ENCODE results near the gene ENDOV. TPM values are rescaled to one million over a fixed set of nuclear protein-coding genes. Genes with fewer than 3 reads are reported as not detected.

ENDOV gene
- polyA plus RNA-seq, 2 of the 4 experiments (the other 2 are of a cell fraction), result 33.2 to 42.6 TPM

GRCh38 chr17:80454557-80455335, 39.8 kb downstream of the ENDOV start:
- POLR2A ChIA-PET, result interaction anchor here (0.5 to 2.5 kb wide), 32 partner anchors 9 to 1026 kb away, joined by 3 to 35 read pairs (median 4); partner anchors contain the start of genes CHMP6, ENDOV, GAA and NPTX1
- FAIRE-seq, result peak; percentile 84
- ATAC-seq, result peak; percentile 89 to 95
- H3K9me3 ChIP-seq, result no peaks in the 10 kb centered on the region
- 2% methylated on average over 29 of the region's 88 CpGs for WGBS (ENCODE audit: missing lambda C conversion rate)
- peak overlapping the region; percentile 96 to 99 for H3K27ac ChIP-seq
- peak overlapping the region; percentile 77 for H3K4me3 ChIP-seq
- DNase-seq (ENCODE audit: low read depth in 1 of 2, low spot score in 1 of 2), result peak; percentile 98 to 99
- peak overlapping the region; percentile 85 for H3K4me2 ChIP-seq
- CTCF ChIA-PET, result interaction anchor here (0.8 to 1.9 kb wide), 21 partner anchors 10 to 530 kb away, joined by 3 to 11 read pairs (median 3); partner anchors contain the start of gene GAA
- peaks cover 15% of the 10 kb centered on the region for H3K4me1 ChIP-seq
- TF ChIP-seq USF2 (IDR thresholded peaks at IDR 0.05) (no peak), HOXB5 (CRISPR knock-in tag; IDR thresholded peaks at IDR 0.05) (peak; percentile 19), REST (IDR thresholded peaks at IDR 0.05) (peak; percentile 97), EP300 (IDR thresholded peaks at IDR 0.05) (no peak), POLR2A (IDR thresholded peaks at IDR 0.05; ENCODE audit: low read length) (peak; percentile 74), ATOH8 (CRISPR knock-in tag; IDR thresholded peaks at IDR 0.05; ENCODE audit: low read depth) (peak; percentile 91), KDM1A (IDR thresholded peaks at IDR 0.05; ENCODE audit: low read depth) (no peak), RNF2 (IDR thresholded peaks at IDR 0.05; ENCODE audit: borderline replicate concordance, low read depth) (no peak), HOXB13 (CRISPR knock-in tag; IDR thresholded peaks at IDR 0.05; ENCODE audit: low read depth) (no peak; the same call in 1 of the 2 replicates), JUNB (IDR thresholded peaks at IDR 0.05) (no peak), HMGXB4 (CRISPR knock-in tag; IDR thresholded peaks at IDR 0.05; ENCODE audit: borderline replicate concordance) (peak; percentile 24; the same call in 1 of the 2 replicates), FOSL2 (IDR thresholded peaks at IDR 0.05) (no peak), FOSL2 (CRISPR knock-in tag; IDR thresholded peaks at IDR 0.05) (no peak), CHD2 (IDR thresholded peaks at IDR 0.05; ENCODE audit: low read length, partially characterized antibody) (peak; percentile 98), ZSCAN20 (CRISPR knock-in tag; IDR thresholded peaks at IDR 0.05) (no peak), GATA3 (IDR thresholded peaks at IDR 0.05; ENCODE audit: borderline replicate concordance) (peak; percentile 65), HEYL (CRISPR knock-in tag; IDR thresholded peaks at IDR 0.05) (no peak), PBX3 (IDR thresholded peaks at IDR 0.05) (no peak), NPAS2 (CRISPR knock-in tag; IDR thresholded peaks at IDR 0.05; ENCODE audit: borderline replicate concordance) (no peak), PHF8 (IDR thresholded peaks at IDR 0.05; ENCODE audit: borderline replicate concordance, low read depth) (peak; percentile 95), MAFK (IDR thresholded peaks at IDR 0.05; ENCODE audit: partially characterized antibody) (no peak), RFX5 (IDR thresholded peaks at IDR 0.05) (no peak; the same call in 1 of the 2 replicates), ZC3H11A (IDR thresholded peaks at IDR 0.05) (no peak), KDM5A (IDR thresholded peaks at IDR 0.05) (peak; percentile 58), CHD4 (IDR thresholded peaks at IDR 0.05; ENCODE audit: borderline replicate concordance) (no peak), FOXS1 (CRISPR knock-in tag; IDR thresholded peaks at IDR 0.05) (no peak), JUN (IDR thresholded peaks at IDR 0.05) (peak; percentile 72 to 98), ESRRA (IDR thresholded peaks at IDR 0.05; ENCODE audit: borderline replicate concordance, low read length) (no peak), HES2 (IDR thresholded peaks at IDR 0.05) (no peak), RCOR1 (IDR thresholded peaks at IDR 0.05; ENCODE audit: low read depth, low read length) (no peak), ZFP36 (IDR thresholded peaks at IDR 0.05; ENCODE audit: borderline replicate concordance, partially characterized antibody) (peak; percentile 99), NFE2L2 (conservative IDR thresholded peaks at IDR 0.05; ENCODE audit: low read length) (no peak), CEBPB (IDR thresholded peaks at IDR 0.05) (no peak)
